B cell (primary cell): ENCODE data around the gene TSPAN8. TPM values are rescaled to one million over a fixed set of nuclear protein-coding genes. Genes with fewer than 3 reads are reported as not detected.

Experiments
- ATAC-seq: fragments of 200-7000 bp; cut with Tn5 transposase; one replicate; pipeline ENCODE4 v1.10.0; 2021; ENCODE audit warnings: low read depth, mild to moderate bottlenecking, moderate number of reproducible peaks, moderate library complexity
- CTCF ChIA-PET: fragments of 350-600 bp; sonication (Branson Sonifier 250); formaldehyde crosslinking; loops from one replicate; lab custom pipeline; 2021; ENCODE audit warnings: antibody characterized with exemption, inconsistent platforms; lab: Charles Lee
- POLR2A ChIA-PET: fragments of 350-600 bp; sonication (Branson Sonifier 250); formaldehyde crosslinking; loops from one replicate; lab custom pipeline; 2021; ENCODE audit warnings: antibody characterized with exemption; lab: Charles Lee
- DNase-seq: peaks from one replicate; pipeline ENCODE4 v3.0.0; 2013
- H2AFZ ChIP-seq: 2 replicates; pipeline ENCODE4 v1.6.1; 2012; ENCODE audit warnings: mild to moderate bottlenecking, low read depth, low read length; ENCODE audit not compliant: insufficient read depth, poor library complexity, severe bottlenecking
- H3K27ac ChIP-seq, 2 donors: 1 replicate in 1 of 2; 2 replicates in 1 of 2; pipeline ENCODE4 v1.5.1; 2012 to 2013; ENCODE audit warnings: low read length in 2 of 2, mild to moderate bottlenecking in 2 of 2, moderate library complexity in 1 of 2
- H3K27me3 ChIP-seq, 4 experiments: fragments of 200-600 bp in 1 of 4; sonication (generic) in 1 of 4; replicated peaks in 1 of 4; 1 replicate in 2 of 4; 2 replicates in 2 of 4; pipeline versions ENCODE4 v1.6.1 to v1.7.0; 2013 to 2016; ENCODE audit warnings: low read length in 3 of 4, mild to moderate bottlenecking in 2 of 4, mixed read lengths in 1 of 4, moderate library complexity in 1 of 4; ENCODE audit not compliant: insufficient read depth in 4 of 4, control insufficient read depth in 3 of 4; ENCODE audit errors: control extremely low read depth in 1 of 4
- H3K36me3 ChIP-seq, 2 experiments: replicated peaks in 1 of 2; 1 replicate in 1 of 2; 2 replicates in 1 of 2; pipeline versions ENCODE4 v1.6.1 to v1.7.1; 2013; ENCODE audit warnings: low read length in 1 of 2; ENCODE audit not compliant: insufficient read depth in 2 of 2, control insufficient read depth in 1 of 2; ENCODE audit errors: control extremely low read depth in 1 of 2, extremely low read depth in 1 of 2
- H3K4me1 ChIP-seq, 2 donors: fragments of 200-600 bp in 1 of 2; sonication (generic) in 1 of 2; 1 replicate in 1 of 2; 2 replicates in 1 of 2; pipeline versions ENCODE4 v1.5.1 to v1.6.1; 2013 to 2017; ENCODE audit warnings: low read length in 2 of 2; ENCODE audit not compliant: control insufficient read depth in 2 of 2, insufficient read depth in 2 of 2
- H3K4me2 ChIP-seq: replicated peaks from 2 replicates; pipeline ENCODE3; 2012; ENCODE audit warnings: mild to moderate bottlenecking, low read depth, low read length; ENCODE audit not compliant: poor library complexity, severe bottlenecking
- H3K4me3 ChIP-seq, 5 experiments: fragments of 200-600 bp in 1 of 5; sonication (generic) in 1 of 5; 1 replicate in 3 of 5; 2 replicates in 2 of 5; pipeline versions ENCODE4 v1.5.1 to v1.7.0; 2011 to 2016; ENCODE audit warnings: low read length in 4 of 5, mild to moderate bottlenecking in 4 of 5, low read depth in 2 of 5, control low read depth in 1 of 5, moderate library complexity in 1 of 5; ENCODE audit not compliant: insufficient read depth in 1 of 5; ENCODE audit errors: control extremely low read depth in 1 of 5, extremely low read depth in 1 of 5
- H3K79me2 ChIP-seq: fragments of 200-600 bp; sonication (generic); one replicate; pipeline ENCODE4 v1.6.0; 2016; ENCODE audit warnings: low read length; ENCODE audit not compliant: control insufficient read depth, insufficient read depth
- H3K9ac ChIP-seq: fragments of 200-600 bp; sonication (generic); 2 replicates; pipeline ENCODE4 v1.6.1; 2017; ENCODE audit warnings: mild to moderate bottlenecking, low read length, moderate library complexity
- H3K9me3 ChIP-seq, 3 donors: one replicate each; pipeline versions ENCODE4 v1.6.1 to v1.7.1; 2013; ENCODE audit warnings: low read length in 2 of 3; ENCODE audit not compliant: control insufficient read depth in 2 of 3, insufficient read depth in 1 of 3; ENCODE audit errors: control extremely low read depth in 1 of 3
- H4K20me1 ChIP-seq: 2 replicates; pipeline ENCODE4 v1.6.0; 2012; ENCODE audit warnings: mild to moderate bottlenecking, low read length; ENCODE audit not compliant: insufficient read depth, control insufficient read depth, poor library complexity, severe bottlenecking
- H3K27ac Mint-ChIP-seq: one replicate; pipeline ENCODE4 v1.8.0; 2021; ENCODE audit warnings: mixed read lengths
- H3K27me3 Mint-ChIP-seq: one replicate; pipeline ENCODE4 v1.8.0; 2021; ENCODE audit warnings: mixed read lengths
- H3K4me1 Mint-ChIP-seq: one replicate; pipeline ENCODE4 v1.8.0; 2021; ENCODE audit warnings: mixed read lengths
- H3K4me3 Mint-ChIP-seq: one replicate; pipeline ENCODE4 v1.8.0; 2021; ENCODE audit warnings: mixed read lengths
- H3K9me3 Mint-ChIP-seq: one replicate; pipeline ENCODE4 v1.8.0; 2022; ENCODE audit warnings: mixed read lengths; ENCODE audit not compliant: insufficient read depth
- EZH2 ChIP-seq: IDR thresholded peaks from 2 replicates; pipeline ENCODE4 v1.6.1; 2012; ENCODE audit warnings: borderline replicate concordance, low read depth, mild to moderate bottlenecking, moderate library complexity, low read length; ENCODE audit not compliant: insufficient read depth, poor library complexity, severe bottlenecking
- WGBS: methylation state at CpG from one replicate; pipeline ENCODE4 v1.1.5; 2013; ENCODE audit warnings: missing lambda C conversion rate; ENCODE audit not compliant: insufficient coverage; 5-methylcytosine and 5-hydroxymethylcytosine counted together
- intact Hi-C: fragments of 100-400 bp; cut with micrococcal nuclease; formaldehyde crosslinking; loops from one replicate; pipeline ENCODE4 v1.10.0; 2022
- polyA plus RNA-seq: library from polyadenylated mRNA; depleted of rRNA; stranded (reverse); fragments of >200 nt; gene quantifications from 2 replicates; pipeline ENCODE4 v1.2.3, GENCODE V29; 2012
- total RNA-seq, 2 donors: library from RNA; stranded (reverse); fragments of 120-200 nt in 1 of 2; gene quantifications; 1 replicate in 1 of 2; 2 replicates in 1 of 2; pipeline versions ENCODE4 v1.2.3 to v1.2.4, GENCODE V29; 2013 to 2022
- TF ChIP-seq, protein P1 (sequence below): fragments of 200-600 bp; IDR thresholded peaks from one replicate; pipeline ENCODE4 v1.8.0; 2022; ENCODE audit warnings: antibody characterized with exemption, mild to moderate bottlenecking

Gene TSPAN8
- total and polyA plus RNA-seq, 2 donors (not counting 1 experiment from before 2014, with no cell fraction given), result not detected

DNA sequence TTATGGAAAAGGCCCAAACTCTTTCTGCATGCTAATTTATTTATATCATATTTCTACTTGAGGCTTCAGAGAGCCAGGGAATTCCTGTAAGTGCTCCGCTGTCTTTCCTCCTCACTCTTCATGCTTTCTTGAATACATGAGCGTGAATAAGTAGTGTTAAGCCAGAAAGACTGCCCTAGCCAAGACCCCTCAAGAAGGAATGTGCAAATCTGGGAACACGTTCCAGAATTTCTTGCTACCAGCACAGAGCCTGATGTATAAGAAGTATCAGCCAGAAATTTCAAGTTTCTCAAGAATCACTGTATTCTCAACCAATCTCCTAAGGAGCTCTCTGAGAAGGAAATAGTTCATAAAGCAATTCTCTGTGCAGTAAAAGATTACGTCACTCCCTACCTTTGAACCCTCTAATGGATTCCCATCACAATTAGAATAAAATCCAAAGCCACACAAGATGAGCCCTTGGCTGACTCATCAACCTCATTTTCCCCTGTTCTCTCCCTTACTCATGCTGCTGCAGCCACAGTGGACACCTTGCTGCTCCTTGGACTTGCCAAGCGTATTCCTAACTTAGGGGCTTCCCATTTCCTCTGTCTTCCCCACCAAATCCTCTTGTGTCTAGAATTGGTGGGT is 6.9 kb upstream of the TSPAN8 start:
- ATAC-seq, result no peak
- Histone ChIP-seq H3K4me1 (no peaks in the 10 kb centered on the region), H3K36me3 (no peaks in the 10 kb centered on the region), H3K4me2 (no peak overlapping the region), H3K9ac (no peak overlapping the region), H3K79me2 (no peaks in the 10 kb centered on the region), H3K27me3 (no peaks in the 10 kb centered on the region), H2AFZ (no peak overlapping the region), H3K4me3 (no peak overlapping the region), H3K9me3 (peaks cover 0 to 8% (median 0%) of the 10 kb centered on the region in 3 donors), H4K20me1 (no peaks in the 10 kb centered on the region), H3K27ac (no peak overlapping the region)
- Mint-ChIP-seq H3K27ac (no peak overlapping the region), H3K9me3 (peaks cover 2% of the 10 kb centered on the region), H3K27me3 (no peaks in the 10 kb centered on the region), H3K4me3 (no peak overlapping the region), H3K4me1 (no peaks in the 10 kb centered on the region)
- CTCF ChIA-PET, result no interaction called here
- POLR2A ChIA-PET, result no interaction called here
- no peak for DNase-seq
- 85% methylated on average over 5 of the region's 5 CpGs for WGBS
- TF ChIP-seq, protein P1, sequence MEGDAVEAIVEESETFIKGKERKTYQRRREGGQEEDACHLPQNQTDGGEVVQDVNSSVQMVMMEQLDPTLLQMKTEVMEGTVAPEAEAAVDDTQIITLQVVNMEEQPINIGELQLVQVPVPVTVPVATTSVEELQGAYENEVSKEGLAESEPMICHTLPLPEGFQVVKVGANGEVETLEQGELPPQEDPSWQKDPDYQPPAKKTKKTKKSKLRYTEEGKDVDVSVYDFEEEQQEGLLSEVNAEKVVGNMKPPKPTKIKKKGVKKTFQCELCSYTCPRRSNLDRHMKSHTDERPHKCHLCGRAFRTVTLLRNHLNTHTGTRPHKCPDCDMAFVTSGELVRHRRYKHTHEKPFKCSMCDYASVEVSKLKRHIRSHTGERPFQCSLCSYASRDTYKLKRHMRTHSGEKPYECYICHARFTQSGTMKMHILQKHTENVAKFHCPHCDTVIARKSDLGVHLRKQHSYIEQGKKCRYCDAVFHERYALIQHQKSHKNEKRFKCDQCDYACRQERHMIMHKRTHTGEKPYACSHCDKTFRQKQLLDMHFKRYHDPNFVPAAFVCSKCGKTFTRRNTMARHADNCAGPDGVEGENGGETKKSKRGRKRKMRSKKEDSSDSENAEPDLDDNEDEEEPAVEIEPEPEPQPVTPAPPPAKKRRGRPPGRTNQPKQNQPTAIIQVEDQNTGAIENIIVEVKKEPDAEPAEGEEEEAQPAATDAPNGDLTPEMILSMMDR, result no peak
- no peak for TF ChIP-seq EZH2
- intact Hi-C loops, result no loop called here

GRCh38 chr12:71164166-71164565 is 6.4 kb upstream of the TSPAN8 start:
- intact Hi-C loops, result no loop called here
- Histone ChIP-seq H3K36me3 (no peaks in the 10 kb centered on the region), H3K27ac (no peak overlapping the region), H3K79me2 (no peaks in the 10 kb centered on the region), H3K4me2 (no peak overlapping the region), H3K9me3 (peaks cover 0 to 8% (median 0%) of the 10 kb centered on the region in 3 donors), H3K9ac (no peak overlapping the region), H3K27me3 (no peaks in the 10 kb centered on the region), H3K4me1 (no peaks in the 10 kb centered on the region), H2AFZ (no peak overlapping the region), H4K20me1 (no peaks in the 10 kb centered on the region), H3K4me3 (no peak overlapping the region)
- WGBS, result no CpG with 5 or more reads among the region's 5 CpGs
- ATAC-seq (no peak), DNase-seq (no peak)
- ChIA-PET POLR2A (no interaction called here), CTCF (no interaction called here)
- Mint-ChIP-seq H3K4me3 (no peak overlapping the region), H3K4me1 (no peaks in the 10 kb centered on the region), H3K9me3 (peaks cover 2% of the 10 kb centered on the region), H3K27me3 (no peaks in the 10 kb centered on the region), H3K27ac (no peak overlapping the region)
- no peak for TF ChIP-seq EZH2
- TF ChIP-seq, protein P1, result no peak
